Right renal cortex interstitium (tissue), 3 donors: Measurements from ENCODE around the gene GPBP1. TPM values are rescaled to one million over a fixed set of nuclear protein-coding genes. Genes with fewer than 3 reads are reported as not detected.
"Not testable (repeated sequence)": the region's sequence is repeated elsewhere in the genome, so short reads cannot be mapped to it uniquely, and the experiment has no call there.

Experiments used
- DNase-seq, 3 donors: peaks; one replicate each; pipeline ENCODE4 v3.0.0-alpha.2; 2013; ENCODE audit warnings: low read depth in 3 of 3, low spot score in 2 of 3
- polyA plus RNA-seq, 3 donors: library from polyadenylated mRNA; unstranded; fragments of 120-200 nt; gene quantifications; one replicate each; pipeline ENCODE4 v1.2.1, GENCODE V29; 2013; ENCODE audit not compliant: insufficient read length in 3 of 3

GPBP1 gene
- polyA plus RNA-seq, 3 donors: 144 to 160 (median 156) TPM

DNA sequence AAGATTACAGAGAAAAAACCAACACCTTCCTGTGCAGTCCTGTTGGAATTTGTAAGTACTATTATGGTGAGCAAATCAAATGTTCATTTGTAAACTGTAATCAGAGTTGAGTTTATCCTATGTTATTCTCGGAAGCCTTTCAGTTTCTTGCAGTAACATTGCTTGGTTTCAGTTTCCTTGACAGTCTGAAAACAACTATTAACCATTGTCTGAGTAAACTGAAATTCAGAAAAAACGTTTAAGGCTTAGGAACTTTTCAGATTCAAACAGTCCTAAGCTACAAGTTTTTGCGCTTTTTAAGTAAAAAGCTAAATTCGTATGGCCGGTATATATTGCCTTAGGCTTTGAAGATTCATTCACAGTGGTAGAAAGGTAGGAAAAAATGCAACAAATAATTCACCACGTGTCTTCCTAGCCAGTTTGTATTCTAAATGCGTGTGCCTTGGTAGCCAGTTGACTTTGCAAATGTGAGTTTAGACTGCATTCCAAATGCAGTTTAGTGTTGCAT, 2.5 kb downstream of the GPBP1 start:
- peak in 1 of 3 donors; percentile 60 for DNase-seq

- DNase-seq: no peak
These were observed 3.8 kb downstream of the GPBP1 start for GRCh38 chr5:57177479-57178156.

DNA sequence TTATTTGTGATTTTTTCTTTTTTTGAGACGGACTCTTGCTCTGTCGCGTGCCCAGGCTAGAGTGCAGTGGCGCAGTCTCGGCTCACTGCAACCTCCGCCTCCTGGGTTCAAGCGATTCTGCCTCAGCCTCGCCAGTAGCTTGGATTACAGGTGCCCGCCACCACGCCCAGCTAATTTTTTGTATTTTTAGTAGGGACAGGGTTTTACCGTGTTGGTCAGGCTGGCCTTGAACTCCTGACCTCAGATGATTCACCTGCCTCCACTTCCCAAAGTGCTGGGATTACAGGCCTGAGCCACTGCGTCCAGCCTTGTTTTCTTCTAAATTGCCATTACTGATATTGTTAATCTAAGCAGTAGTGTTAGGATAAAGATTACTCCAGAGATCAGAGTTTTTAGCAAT, 4.4 kb downstream of the GPBP1 start:
- not testable (repeated sequence) for DNase-seq

GRCh38 chr5:57179262-57180200, 5.7 kb downstream of the GPBP1 start:
- no peak for DNase-seq

- no peak for DNase-seq
These were observed 7.3 kb downstream of the GPBP1 start for GRCh38 chr5:57181154-57181553.

- no peak for DNase-seq
These were observed 10.5 kb downstream of the GPBP1 start for GRCh38 chr5:57184322-57184721.

GRCh38 chr5:57185313-57185712, 11.5 kb downstream of the GPBP1 start:
- DNase-seq: no peak

DNA sequence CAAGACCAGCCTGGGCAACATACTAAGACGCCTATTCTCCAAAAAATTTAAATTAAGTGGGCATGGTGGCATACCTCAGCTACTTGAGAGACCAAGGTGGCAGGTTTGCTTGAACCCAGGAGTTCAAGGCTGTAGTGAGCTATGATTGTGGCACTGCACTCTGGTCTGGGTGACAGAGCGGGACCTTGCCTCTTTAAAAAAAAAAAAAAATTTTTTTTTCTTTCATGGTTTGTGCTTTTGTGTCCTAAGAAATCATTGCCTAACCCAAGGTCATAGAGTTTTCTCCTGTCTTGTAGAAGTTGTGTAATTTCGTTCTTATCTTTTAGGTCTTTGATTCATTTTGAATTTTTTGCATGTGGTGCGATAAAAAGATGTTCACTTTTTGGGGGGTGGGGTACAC, 12.3 kb downstream of the GPBP1 start:
- DNase-seq: no peak

DNA sequence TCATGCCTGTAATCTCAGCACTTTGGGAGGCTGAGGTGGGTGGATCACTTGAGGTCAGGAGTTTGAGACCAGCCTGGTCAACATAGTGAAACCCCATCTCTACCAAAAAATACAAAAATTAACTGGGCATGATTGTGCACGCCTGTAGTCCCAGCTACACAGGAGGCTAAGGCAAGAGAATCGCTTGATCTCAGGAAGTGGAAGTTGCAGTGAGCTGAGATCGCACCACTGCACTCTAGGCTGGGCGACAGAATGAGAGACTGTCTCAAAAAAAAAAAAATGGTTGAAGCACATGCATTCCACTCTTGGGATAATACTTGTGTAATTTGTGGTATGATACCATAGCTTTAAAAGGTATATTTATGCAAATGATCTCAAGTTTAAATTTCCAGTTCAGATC, 14.1 kb downstream of the GPBP1 start:
- not testable (repeated sequence) for DNase-seq

DNA sequence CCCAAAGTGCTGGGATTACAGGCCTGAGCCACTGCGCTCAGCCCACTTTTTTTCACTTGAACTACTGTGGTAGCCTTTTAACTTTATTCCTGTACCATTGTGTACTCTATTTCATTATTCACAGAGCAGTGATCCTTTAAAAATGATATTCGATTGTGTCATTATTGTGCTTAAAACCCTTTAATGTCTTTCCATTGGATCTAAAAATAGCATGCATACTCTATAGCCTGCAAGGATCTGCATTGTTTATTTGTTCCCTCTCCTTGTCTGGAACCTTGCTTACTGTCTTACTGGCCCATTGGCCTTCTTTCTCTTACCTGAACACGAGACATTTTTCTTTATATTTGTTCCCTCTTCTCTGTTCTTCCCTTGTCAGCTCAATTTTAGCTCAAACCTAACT, 15.7 kb downstream of the GPBP1 start:
- no peak for DNase-seq

GRCh38 chr5:57190593-57190992, 16.7 kb downstream of the GPBP1 start:
- DNase-seq: no peak

- no peak for DNase-seq
These were observed 17.3 kb downstream of the GPBP1 start for GRCh38 chr5:57191163-57191562.

DNA sequence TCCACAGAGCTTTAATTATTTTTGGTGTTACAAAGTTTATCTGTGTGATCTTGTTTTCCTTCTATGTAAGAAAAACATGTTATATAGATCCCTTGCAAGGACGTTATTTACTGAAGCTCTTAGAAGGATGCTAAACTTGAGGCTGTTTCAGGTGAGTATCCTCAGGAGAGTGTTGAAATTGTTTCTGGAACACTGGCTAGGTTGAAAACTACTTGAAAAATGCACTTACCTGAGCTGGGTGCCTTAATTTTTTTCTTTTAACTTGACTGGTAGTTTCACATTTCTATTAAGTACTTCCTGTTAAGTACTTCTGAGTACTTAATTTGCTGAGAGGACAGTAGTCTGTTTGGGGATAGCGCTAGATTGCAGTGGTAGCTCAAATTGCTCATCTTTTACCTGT, 18.1 kb downstream of the GPBP1 start:
- DNase-seq: no peak

DNA sequence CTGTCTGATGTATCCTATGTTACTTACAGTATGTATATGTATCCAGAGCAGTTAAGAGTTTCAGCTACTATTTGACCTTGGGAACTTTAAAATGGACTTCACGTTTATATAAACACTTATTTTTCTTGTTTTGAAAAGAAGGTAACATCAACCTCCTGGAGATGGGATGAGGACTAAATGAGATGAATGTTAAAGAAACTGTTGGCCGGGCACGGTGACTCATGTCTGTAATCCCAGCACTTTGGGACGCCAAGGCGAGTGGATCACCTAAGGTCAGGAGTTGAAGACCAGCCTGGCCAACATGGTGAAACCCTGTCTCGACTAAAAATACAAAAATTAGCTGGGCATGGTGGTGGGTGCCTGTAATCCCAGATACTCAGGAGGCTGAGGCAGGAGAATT, 19.0 kb downstream of the GPBP1 start:
- DNase-seq: not testable (repeated sequence)

GRCh38 chr5:57193757-57194413, 20.0 kb downstream of the GPBP1 start:
- no peak for DNase-seq

GRCh38 chr5:57194653-57195052, 20.8 kb downstream of the GPBP1 start:
- DNase-seq: no peak

- no peak for DNase-seq
These were observed 21.2 kb downstream of the GPBP1 start for GRCh38 chr5:57195060-57195459.

DNA sequence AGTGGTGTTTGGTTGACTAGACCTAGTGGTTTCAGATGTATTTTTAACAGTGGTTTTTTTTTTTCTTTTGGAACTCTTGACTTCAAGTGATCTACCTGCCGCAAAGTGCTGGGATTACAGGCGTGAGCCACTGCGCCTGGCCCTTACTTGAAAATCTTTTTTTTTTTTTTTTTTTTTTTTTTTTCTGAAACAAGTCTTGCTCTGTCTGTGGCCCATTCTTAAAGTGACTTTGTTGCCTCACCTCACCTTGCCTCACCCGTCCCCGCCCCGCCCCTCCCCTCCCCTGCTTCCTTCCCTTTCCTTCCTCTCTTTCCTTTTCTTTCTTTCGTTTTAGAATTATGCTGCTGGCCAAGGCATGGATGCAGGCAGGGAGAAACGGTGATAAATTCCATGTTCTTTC, 26.0 kb downstream of the GPBP1 start:
- DNase-seq: no peak

GRCh38 chr5:57202811-57203210, 29.0 kb downstream of the GPBP1 start:
- no peak for DNase-seq

DNA sequence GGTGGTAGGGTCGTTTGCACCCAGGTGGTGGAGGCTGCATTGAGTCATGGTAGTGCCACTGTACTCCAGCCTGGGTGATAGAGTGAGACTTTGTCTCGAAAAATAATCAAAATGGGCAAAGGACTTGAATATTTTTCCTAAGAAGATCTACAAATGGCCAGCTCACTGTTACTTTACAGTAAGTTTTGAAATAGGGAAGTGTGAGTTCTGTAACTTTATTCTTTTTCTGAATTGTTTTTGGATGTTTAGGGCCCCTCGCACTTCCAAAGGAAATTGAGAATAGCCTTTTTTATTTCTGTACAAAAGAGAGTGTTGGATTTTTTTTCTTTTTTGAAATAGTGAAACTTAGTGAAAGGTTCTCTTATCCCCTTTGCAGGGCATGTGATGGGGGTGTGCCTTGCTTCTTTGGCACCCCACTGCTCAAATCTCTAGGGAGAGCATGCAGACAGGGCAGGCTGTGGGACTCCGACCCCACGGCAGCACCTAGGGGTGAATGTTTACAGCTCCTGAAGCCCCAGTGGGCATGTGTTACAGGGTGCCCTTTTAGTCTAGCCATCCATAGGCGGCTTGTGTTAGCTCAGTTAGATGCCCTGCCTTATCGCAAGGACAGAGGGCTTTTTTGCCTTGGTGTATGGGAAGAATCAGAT, 33.3 kb downstream of the GPBP1 start:
- no peak for DNase-seq

DNA sequence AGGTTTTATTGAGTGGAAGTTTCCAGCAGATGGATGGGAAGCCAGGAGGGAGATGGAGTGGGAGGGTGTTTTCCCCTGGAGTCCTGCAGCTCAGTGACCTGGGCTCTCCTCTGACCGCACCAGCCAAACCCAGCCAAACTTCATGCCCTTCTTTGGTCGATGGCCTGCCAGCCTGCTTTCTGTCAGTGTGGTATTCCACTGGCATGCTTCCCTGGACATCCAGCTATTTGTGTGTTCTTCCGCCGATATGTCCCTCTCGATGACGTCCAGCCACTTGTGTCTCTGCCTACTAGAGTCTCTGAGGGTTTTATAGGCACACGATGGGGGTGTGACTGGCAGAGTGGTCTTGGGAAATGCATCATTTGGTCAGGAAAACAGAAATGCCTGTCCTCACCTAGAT, 33.8 kb downstream of the GPBP1 start:
- no peak for DNase-seq
